Measurements from ENCODE around the gene UNC5C.

DNA sequence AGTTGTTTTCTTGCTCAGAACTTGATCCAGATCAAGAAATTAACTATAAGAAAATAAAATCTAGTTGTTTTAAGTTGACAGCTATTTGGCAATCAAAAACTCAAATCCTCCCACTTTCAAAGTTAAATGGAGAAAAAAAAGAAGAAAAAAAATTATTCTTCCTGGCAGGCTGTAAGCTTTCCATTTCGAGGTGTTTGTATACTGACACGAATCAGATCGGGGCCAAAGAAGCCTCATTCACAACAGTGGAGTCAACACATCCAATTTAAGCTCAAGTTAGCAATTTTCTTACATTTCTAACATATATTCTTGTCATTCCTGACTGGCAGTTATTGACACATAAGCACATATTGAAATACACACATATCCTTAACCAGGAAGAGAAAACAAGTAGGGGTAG, 119.4 kb downstream of the UNC5C start:
- TF ChIP-seq, protein P1, sequence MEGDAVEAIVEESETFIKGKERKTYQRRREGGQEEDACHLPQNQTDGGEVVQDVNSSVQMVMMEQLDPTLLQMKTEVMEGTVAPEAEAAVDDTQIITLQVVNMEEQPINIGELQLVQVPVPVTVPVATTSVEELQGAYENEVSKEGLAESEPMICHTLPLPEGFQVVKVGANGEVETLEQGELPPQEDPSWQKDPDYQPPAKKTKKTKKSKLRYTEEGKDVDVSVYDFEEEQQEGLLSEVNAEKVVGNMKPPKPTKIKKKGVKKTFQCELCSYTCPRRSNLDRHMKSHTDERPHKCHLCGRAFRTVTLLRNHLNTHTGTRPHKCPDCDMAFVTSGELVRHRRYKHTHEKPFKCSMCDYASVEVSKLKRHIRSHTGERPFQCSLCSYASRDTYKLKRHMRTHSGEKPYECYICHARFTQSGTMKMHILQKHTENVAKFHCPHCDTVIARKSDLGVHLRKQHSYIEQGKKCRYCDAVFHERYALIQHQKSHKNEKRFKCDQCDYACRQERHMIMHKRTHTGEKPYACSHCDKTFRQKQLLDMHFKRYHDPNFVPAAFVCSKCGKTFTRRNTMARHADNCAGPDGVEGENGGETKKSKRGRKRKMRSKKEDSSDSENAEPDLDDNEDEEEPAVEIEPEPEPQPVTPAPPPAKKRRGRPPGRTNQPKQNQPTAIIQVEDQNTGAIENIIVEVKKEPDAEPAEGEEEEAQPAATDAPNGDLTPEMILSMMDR (IDR thresholded peaks at IDR 0.05), result no peak
- TF ChIP-seq POLR2AphosphoS5 (IDR thresholded peaks at IDR 0.05; ENCODE audit: low read depth, low read length), result no peak
- no peak for TF ChIP-seq TCF7L2 (IDR thresholded peaks at IDR 0.05; ENCODE audit: low read depth, low read length)
- no peak for TF ChIP-seq SIN3A (IDR thresholded peaks at IDR 0.05; ENCODE audit: borderline replicate concordance, insufficient read depth, low read depth, low read length)

All from Panc1 (cell line).